Measurements from ENCODE around the gene MYO18A.

Gene MYO18A

DNA sequence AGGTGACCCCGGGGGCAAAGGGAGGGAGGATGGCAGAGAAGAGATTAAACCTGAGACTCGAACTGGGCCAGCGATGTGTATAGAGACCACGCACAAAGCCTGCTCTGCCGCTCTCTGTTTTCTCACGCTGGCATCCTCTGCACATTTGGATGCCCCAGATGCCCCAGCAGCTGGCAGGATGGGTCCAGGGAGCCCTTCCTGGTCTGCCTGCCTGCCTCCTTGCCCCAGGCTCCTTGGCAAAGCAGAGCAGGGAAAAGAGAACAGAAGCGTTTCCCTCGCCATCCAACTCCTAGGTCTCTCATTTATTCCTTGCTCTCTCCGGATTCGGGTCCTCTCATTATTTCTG is 142.5 kb downstream of the MYO18A start:
- no peak for TF ChIP-seq FOXP2 (optimal IDR thresholded peaks at IDR 0.05; ENCODE audit: borderline replicate concordance, extremely low read depth, extremely low read length, insufficient read depth)
- no peak for TF ChIP-seq TAF1 (IDR thresholded peaks at IDR 0.05; ENCODE audit: borderline replicate concordance, insufficient read depth, low read length)
- no peak for TF ChIP-seq SIN3A (IDR thresholded peaks at IDR 0.05; ENCODE audit: borderline replicate concordance, insufficient read depth, low read length)
- TF ChIP-seq POLR2AphosphoS5 (IDR thresholded peaks at IDR 0.05; ENCODE audit: low read depth, low read length): no peak
- no peak for TF ChIP-seq REST (IDR thresholded peaks at IDR 0.05; ENCODE audit: insufficient read depth in 1 of 2, low read depth in 2 of 2, low read length in 2 of 2)

DNA sequence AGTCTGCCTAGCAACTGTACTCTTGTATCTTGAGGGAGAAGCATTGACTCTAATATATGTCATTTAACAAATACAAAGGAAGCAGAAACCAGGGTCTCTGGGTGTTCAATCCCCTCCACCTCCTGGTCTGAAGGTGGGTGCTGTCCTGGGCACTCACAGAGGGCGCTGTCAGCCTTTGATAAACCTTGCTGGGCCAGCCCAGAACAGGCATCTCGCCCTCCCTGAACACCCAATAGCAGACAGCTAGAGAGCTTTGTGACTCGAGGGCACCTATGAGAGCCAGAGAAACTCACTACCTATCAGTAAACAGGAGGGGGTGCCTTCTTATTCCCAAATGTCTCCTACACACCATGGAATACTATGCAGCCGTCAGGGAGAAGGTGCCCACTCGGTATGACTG is 143.6 kb downstream of the MYO18A start:
- TF ChIP-seq REST (IDR thresholded peaks at IDR 0.05; ENCODE audit: insufficient read depth in 1 of 2, low read depth in 2 of 2, low read length in 2 of 2) (no peak), POLR2AphosphoS5 (IDR thresholded peaks at IDR 0.05; ENCODE audit: low read depth, low read length) (no peak), FOXP2 (optimal IDR thresholded peaks at IDR 0.05; ENCODE audit: borderline replicate concordance, extremely low read depth, extremely low read length, insufficient read depth) (no peak), SIN3A (IDR thresholded peaks at IDR 0.05; ENCODE audit: borderline replicate concordance, insufficient read depth, low read length) (no peak), TAF1 (IDR thresholded peaks at IDR 0.05; ENCODE audit: borderline replicate concordance, insufficient read depth, low read length) (no peak)

DNA sequence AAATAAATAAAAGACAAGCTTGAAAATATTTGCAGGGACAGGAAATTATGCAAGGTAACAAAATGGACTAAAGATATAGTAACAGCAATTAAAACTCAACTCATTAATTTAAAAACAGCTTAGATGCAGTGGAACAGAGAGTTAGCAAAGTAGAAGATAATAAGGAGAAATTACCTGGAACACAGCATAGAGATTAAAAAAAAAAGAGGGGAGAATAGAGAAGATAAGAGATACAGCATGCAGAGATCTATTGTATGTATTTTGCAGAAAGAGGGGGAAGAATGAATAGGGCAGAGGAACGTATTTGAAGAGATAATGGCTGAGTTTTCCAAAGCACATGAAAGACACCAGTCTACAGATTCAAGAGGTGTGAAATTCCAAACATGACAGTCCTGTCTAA is 145.7 kb downstream of the MYO18A start:
- TF ChIP-seq FOXP2 (optimal IDR thresholded peaks at IDR 0.05; ENCODE audit: borderline replicate concordance, extremely low read depth, extremely low read length, insufficient read depth) (no peak), REST (IDR thresholded peaks at IDR 0.05; ENCODE audit: insufficient read depth in 1 of 2, low read depth in 2 of 2, low read length in 2 of 2) (no peak), POLR2AphosphoS5 (IDR thresholded peaks at IDR 0.05; ENCODE audit: low read depth, low read length) (no peak), TAF1 (IDR thresholded peaks at IDR 0.05; ENCODE audit: borderline replicate concordance, insufficient read depth, low read length) (no peak), SIN3A (IDR thresholded peaks at IDR 0.05; ENCODE audit: borderline replicate concordance, insufficient read depth, low read length) (no peak)

DNA sequence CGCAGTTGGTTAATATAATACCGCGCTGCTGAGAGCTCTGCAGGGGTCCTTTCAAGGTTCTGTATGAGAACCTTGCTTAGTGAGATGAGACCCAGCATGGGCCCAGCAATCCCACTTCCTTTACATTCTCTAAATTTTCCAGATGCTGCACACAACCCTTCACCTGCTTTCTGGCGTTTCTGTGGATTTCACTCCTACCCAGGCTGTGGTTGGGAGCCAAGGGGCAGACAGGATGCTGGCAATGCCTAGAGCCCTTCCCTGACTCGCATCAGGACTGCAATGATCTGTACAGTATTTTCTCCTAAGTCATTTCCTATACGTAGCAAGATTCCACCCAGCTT is 147.4 kb downstream of the MYO18A start:
- no peak for TF ChIP-seq REST (IDR thresholded peaks at IDR 0.05; ENCODE audit: insufficient read depth in 1 of 2, low read depth in 2 of 2, low read length in 2 of 2)
- no peak for TF ChIP-seq FOXP2 (optimal IDR thresholded peaks at IDR 0.05; ENCODE audit: borderline replicate concordance, extremely low read depth, extremely low read length, insufficient read depth)
- TF ChIP-seq TAF1 (IDR thresholded peaks at IDR 0.05; ENCODE audit: borderline replicate concordance, insufficient read depth, low read length): no peak
- TF ChIP-seq SIN3A (IDR thresholded peaks at IDR 0.05; ENCODE audit: borderline replicate concordance, insufficient read depth, low read length): no peak
